OCI-LY1 (cell line): ENCODE results near the gene C12orf60.

Source experiments
- EZH2 ChIP-seq: fragments of 200-600 bp; sonication (generic), shearing (Covaris generic); IDR thresholded peaks from 2 replicates; pipeline ENCODE4 v1.8.0; 2017; ENCODE audit warnings: borderline replicate concordance, mixed run types, mild to moderate bottlenecking, antibody characterized with exemption, low read length, moderate library complexity, mixed read lengths
- TF ChIP-seq, protein P1 (sequence below): fragments of 200-600 bp; sonication (generic), shearing (Covaris generic); IDR thresholded peaks from 2 replicates; pipeline ENCODE4 v1.5.1; 2017; ENCODE audit warnings: mild to moderate bottlenecking, antibody characterized with exemption, low read length, moderate library complexity, mixed read lengths

DNA sequence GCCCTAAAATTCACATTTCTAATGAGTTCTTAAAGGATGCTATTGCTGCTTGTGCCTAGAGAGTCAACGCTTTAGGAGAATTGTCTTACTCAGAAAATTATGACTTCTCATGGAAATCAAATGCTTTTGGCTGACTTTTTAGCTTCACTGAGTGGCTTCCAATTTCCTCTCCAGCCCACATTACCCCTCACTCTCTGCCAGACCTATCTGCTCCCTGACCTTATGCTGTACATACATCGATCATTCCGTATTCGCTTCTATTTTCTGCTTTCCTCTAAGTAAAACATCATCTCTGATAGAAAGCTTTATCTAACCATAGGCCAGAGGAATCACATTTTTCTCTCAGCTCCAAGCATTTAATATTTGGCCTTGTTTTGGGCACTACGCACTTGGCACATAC lies 23.0 kb downstream of the C12orf60 start:
- TF ChIP-seq, protein P1, sequence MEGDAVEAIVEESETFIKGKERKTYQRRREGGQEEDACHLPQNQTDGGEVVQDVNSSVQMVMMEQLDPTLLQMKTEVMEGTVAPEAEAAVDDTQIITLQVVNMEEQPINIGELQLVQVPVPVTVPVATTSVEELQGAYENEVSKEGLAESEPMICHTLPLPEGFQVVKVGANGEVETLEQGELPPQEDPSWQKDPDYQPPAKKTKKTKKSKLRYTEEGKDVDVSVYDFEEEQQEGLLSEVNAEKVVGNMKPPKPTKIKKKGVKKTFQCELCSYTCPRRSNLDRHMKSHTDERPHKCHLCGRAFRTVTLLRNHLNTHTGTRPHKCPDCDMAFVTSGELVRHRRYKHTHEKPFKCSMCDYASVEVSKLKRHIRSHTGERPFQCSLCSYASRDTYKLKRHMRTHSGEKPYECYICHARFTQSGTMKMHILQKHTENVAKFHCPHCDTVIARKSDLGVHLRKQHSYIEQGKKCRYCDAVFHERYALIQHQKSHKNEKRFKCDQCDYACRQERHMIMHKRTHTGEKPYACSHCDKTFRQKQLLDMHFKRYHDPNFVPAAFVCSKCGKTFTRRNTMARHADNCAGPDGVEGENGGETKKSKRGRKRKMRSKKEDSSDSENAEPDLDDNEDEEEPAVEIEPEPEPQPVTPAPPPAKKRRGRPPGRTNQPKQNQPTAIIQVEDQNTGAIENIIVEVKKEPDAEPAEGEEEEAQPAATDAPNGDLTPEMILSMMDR, result no peak
- no peak for TF ChIP-seq EZH2
